Measurements from ENCODE around the gene MACF1. TPM values are rescaled to one million over a fixed set of nuclear protein-coding genes. Genes with fewer than 3 reads are reported as not detected.

Gene MACF1
- total RNA-seq, 4 donors from 2014 or later: 386 to 627 (median 576) TPM

DNA sequence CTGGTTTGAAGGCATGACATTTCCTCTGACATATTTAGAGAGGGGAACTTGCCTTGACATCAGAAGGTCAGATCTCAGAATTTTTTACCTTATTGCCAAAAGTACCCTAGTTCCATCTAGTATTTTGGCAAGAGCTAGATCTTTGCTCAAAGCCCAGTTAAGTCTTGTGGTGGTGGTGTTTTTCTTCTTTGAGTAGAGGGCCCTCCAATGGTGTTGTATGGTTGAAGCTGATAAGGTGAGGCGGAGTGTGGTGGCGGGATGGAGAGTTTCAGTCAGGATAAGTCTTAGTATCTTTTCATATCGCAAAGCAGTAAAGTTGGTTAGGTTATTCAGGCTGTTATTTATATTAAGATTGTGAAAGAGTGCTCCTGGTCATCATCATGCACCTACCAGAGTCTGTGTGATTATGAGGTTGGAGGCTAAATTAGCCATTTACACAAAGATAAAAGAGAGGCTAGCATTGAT, 20.1 kb upstream of the MACF1 start:
- intact Hi-C loops (cut with DNase I): no loop called here
- H3K27me3 ChIP-seq: no peaks in the 10 kb centered on the region
- no peak for TF ChIP-seq POLR2A (IDR thresholded peaks at IDR 0.05; ENCODE audit: low read depth)
- TF ChIP-seq, protein P1, sequence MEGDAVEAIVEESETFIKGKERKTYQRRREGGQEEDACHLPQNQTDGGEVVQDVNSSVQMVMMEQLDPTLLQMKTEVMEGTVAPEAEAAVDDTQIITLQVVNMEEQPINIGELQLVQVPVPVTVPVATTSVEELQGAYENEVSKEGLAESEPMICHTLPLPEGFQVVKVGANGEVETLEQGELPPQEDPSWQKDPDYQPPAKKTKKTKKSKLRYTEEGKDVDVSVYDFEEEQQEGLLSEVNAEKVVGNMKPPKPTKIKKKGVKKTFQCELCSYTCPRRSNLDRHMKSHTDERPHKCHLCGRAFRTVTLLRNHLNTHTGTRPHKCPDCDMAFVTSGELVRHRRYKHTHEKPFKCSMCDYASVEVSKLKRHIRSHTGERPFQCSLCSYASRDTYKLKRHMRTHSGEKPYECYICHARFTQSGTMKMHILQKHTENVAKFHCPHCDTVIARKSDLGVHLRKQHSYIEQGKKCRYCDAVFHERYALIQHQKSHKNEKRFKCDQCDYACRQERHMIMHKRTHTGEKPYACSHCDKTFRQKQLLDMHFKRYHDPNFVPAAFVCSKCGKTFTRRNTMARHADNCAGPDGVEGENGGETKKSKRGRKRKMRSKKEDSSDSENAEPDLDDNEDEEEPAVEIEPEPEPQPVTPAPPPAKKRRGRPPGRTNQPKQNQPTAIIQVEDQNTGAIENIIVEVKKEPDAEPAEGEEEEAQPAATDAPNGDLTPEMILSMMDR (IDR thresholded peaks at IDR 0.05): no peak
- no peak for TF ChIP-seq EP300 (IDR thresholded peaks at IDR 0.05)
- TF ChIP-seq POLR2AphosphoS5 (IDR thresholded peaks at IDR 0.05): no peak
- peak overlapping the region; percentile 33 to 70 (median 57) for H3K27ac ChIP-seq (replicated peaks in 1 of 4)
- H3K36me3 ChIP-seq: no peaks in the 10 kb centered on the region
- H3K9me3 ChIP-seq: no peaks in the 10 kb centered on the region
- H3K4me1 ChIP-seq: peaks cover 28 to 74% (median 66%) of the 10 kb centered on the region in 4 donors
- no peak overlapping the region for H3K4me3 ChIP-seq
- WGBS: 90% methylated on average over 3 of the region's 3 CpGs
- no peak for DNase-seq (ENCODE audit: extremely low spot score)

DNA sequence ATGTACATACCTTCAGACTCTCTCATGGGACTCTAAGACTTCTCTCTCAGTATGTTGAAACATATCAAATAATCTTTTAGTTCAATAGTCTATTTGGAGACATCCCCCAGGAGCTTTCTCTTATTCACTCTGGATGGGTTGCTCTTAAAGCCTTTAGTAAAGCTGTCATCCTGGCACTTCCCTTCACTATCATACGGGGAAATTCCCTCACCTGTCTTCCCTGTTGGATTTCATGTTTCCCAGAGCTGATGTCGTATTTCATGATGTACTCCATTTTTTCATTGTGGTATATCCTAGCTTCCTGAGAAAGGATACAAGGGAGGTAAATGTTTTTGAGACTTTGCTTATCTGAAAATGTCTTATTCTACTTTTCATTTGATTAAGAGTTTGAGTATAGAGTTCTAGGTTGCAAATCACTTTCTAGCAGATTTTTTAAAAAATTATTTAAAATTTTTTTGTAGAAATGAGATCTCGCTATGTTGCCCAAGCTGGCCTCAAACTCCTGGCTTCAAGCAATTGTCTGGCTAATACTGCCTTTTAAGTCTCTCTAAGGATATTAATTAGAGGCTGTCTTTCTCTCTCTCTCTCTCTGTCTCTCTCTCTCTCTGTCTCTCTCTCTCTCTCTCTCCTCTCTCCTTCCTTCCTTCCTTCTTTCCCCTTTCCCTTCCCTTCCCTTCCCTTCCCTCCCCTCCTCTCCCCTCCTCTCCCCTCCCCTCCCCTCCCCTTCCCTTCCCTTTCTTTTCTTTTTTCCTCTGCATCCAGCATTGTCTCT, 17.0 kb upstream of the MACF1 start:
- no peaks in the 10 kb centered on the region for H3K9me3 ChIP-seq
- intact Hi-C loops (cut with DNase I): no loop called here
- WGBS: 79% methylated on average over 3 of the region's 3 CpGs
- no peaks in the 10 kb centered on the region for H3K27me3 ChIP-seq
- H3K36me3 ChIP-seq: no peaks in the 10 kb centered on the region
- H3K4me1 ChIP-seq: peaks cover 42 to 88% (median 80%) of the 10 kb centered on the region in 4 donors
- no peak overlapping the region for H3K4me3 ChIP-seq
- peak overlapping the region in 1 of 4 donors; percentile 12 for H3K27ac ChIP-seq (replicated peaks in 1 of 4)
- TF ChIP-seq EP300 (IDR thresholded peaks at IDR 0.05) (no peak), POLR2AphosphoS5 (IDR thresholded peaks at IDR 0.05) (no peak), POLR2A (IDR thresholded peaks at IDR 0.05; ENCODE audit: low read depth) (no peak)
- TF ChIP-seq, protein P1 (IDR thresholded peaks at IDR 0.05): no peak
- DNase-seq (ENCODE audit: extremely low spot score): no peak

DNA sequence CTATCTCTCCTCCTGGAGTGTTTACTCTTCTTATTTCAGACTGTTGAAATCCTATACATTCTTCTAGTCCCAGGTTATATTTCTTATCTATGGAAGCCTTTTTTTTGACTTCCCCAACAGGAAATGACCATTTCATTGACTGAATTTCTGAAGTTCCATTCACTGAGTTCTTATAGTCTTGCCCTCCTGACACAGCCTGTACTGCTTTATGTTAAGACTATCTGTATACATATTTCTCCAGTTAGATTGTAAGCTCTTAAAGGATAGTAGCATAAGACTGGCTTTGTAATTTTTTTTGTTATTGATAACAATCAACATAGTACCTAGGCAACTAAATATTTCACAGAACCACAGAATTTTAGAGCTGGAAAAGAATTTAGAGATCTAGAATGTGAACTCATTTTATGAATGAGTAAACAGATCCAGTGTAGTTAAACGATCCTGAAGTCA, 14.9 kb upstream of the MACF1 start:
- TF ChIP-seq POLR2A (IDR thresholded peaks at IDR 0.05; ENCODE audit: low read depth): no peak
- no peak for TF ChIP-seq EP300 (IDR thresholded peaks at IDR 0.05)
- TF ChIP-seq, protein P1 (IDR thresholded peaks at IDR 0.05): no peak
- no peak for TF ChIP-seq POLR2AphosphoS5 (IDR thresholded peaks at IDR 0.05)
- H3K9me3 ChIP-seq: no peaks in the 10 kb centered on the region
- peaks cover 36 to 94% (median 83%) of the 10 kb centered on the region in 4 donors for H3K4me1 ChIP-seq
- no peaks in the 10 kb centered on the region for H3K36me3 ChIP-seq
- no peak for DNase-seq (ENCODE audit: extremely low spot score)
- H3K27ac ChIP-seq (replicated peaks in 1 of 4): peak overlapping the region; percentile 15 to 94 (median 70)
- no peaks in the 10 kb centered on the region for H3K27me3 ChIP-seq
- 21% methylated on average over 1 of the region's 1 CpG for WGBS
- H3K4me3 ChIP-seq: no peak overlapping the region
- intact Hi-C loops (cut with DNase I): loop anchor here (2.0 kb wide), 1 partner anchor 85 kb away; no protein-coding TSS in a partner anchor

DNA sequence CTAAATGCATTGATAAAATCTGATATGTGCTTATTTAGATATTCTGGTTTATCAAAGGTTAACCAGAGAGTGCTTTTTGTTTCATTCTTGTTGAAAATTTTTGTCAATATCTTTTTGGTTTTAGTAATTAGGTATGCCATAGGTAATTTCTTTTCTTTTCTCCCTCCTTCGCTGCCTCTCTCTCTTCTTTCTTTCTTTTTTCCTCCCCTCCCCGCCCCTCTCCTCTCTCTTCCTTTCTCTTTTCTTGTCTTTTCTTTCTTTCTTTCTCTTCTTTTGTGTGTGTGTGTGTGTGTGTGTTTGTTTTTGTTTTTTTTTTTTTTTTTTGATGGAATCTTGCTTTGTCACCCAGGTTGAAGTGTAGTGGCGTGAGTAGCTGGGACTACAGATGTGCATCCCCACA, 14.4 kb upstream of the MACF1 start:
- Histone ChIP-seq H3K4me1 (peaks cover 36 to 94% (median 83%) of the 10 kb centered on the region in 4 donors), H3K27me3 (no peaks in the 10 kb centered on the region), H3K36me3 (no peaks in the 10 kb centered on the region), H3K4me3 (no peak overlapping the region), H3K9me3 (no peaks in the 10 kb centered on the region), H3K27ac (replicated peaks in 1 of 4) (peak overlapping the region; percentile 15 to 94 (median 91))
- intact Hi-C loops (cut with DNase I): loop anchor here (2.0 kb wide), 1 partner anchor 85 kb away; no protein-coding TSS in a partner anchor
- no peak for DNase-seq (ENCODE audit: extremely low spot score)
- 82% methylated on average over 3 of the region's 3 CpGs for WGBS
- TF ChIP-seq EP300 (IDR thresholded peaks at IDR 0.05) (no peak), POLR2A (IDR thresholded peaks at IDR 0.05; ENCODE audit: low read depth) (no peak), POLR2AphosphoS5 (IDR thresholded peaks at IDR 0.05) (no peak)
- TF ChIP-seq, protein P1 (IDR thresholded peaks at IDR 0.05): no peak

Measured in esophagus muscularis mucosa (tissue), 4 donors.